HFFc6 (cell line): Measurements from ENCODE around the gene PPHLN1. TPM values are rescaled to one million over a fixed set of nuclear protein-coding genes. Genes with fewer than 3 reads are reported as not detected.

ENCODE experiments used
- DNase-seq: peaks from one replicate; pipeline ENCODE4 v3.0.0-alpha.2; 2018
- H3K27ac Mint-ChIP-seq: 2 replicates; pipeline ENCODE4 v1.8.0; 2020; ENCODE audit warnings: mild to moderate bottlenecking, mixed read lengths
- H3K27me3 Mint-ChIP-seq: 2 replicates; pipeline ENCODE4 v1.8.0; 2021; ENCODE audit warnings: mild to moderate bottlenecking, moderate library complexity, mixed read lengths; ENCODE audit not compliant: insufficient read depth
- H3K36me3 Mint-ChIP-seq: 2 replicates; pipeline ENCODE4 v1.8.0; 2021; ENCODE audit warnings: low read depth, mixed read lengths
- H3K4me1 Mint-ChIP-seq: 2 replicates; pipeline ENCODE4 v1.8.0; 2020; ENCODE audit warnings: low read depth, mixed read lengths
- H3K4me3 Mint-ChIP-seq: 2 replicates; pipeline ENCODE4 v1.8.0; 2020; ENCODE audit warnings: mild to moderate bottlenecking, moderate library complexity, mixed read lengths
- H3K9me3 Mint-ChIP-seq: 2 replicates; pipeline ENCODE4 v1.8.0; 2020; ENCODE audit warnings: mild to moderate bottlenecking, mixed read lengths
- CTCF ChIP-seq: fragments of 200-600 bp; sonication (generic); IDR thresholded peaks from 2 replicates; pipeline ENCODE4 v1.5.0; 2021; ENCODE audit warnings: antibody characterized with exemption, mild to moderate bottlenecking
- total RNA-seq, 6 experiments: library from RNA; stranded (reverse); fragmentation: NEBNext Ultra II Directional; extraction: Animal tissue kit (Norgen Biotek cat#: 25700); gene quantifications; 2 replicates in 1 of 6; 3 replicates in 5 of 6; pipeline ENCODE4 v1.2.3, GENCODE V29; 2021

The PPHLN1 gene
- total RNA-seq, 6 experiments from 2014 or later = 60.5 to 68.6 (median 63.5) TPM

GRCh38 chr12:42356344-42356743 is 30.4 kb downstream of the PPHLN1 start:
- no peaks in the 10 kb centered on the region for H3K27me3 Mint-ChIP-seq
- H3K36me3 Mint-ChIP-seq = peaks cover 9% of the 10 kb centered on the region; the same call in 1 of the 2 replicates
- DNase-seq = no peak
- no peaks in the 10 kb centered on the region for H3K9me3 Mint-ChIP-seq
- peak overlapping the region; percentile 15; the same call in 1 of the 2 replicates for H3K27ac Mint-ChIP-seq
- TF ChIP-seq CTCF = no peak
- peaks cover 13% of the 10 kb centered on the region for H3K4me1 Mint-ChIP-seq
- H3K4me3 Mint-ChIP-seq = no peak overlapping the region

- Mint-ChIP-seq H3K27ac (peak overlapping the region; percentile 17), H3K36me3 (peaks cover 21% of the 10 kb centered on the region; the same call in 1 of the 2 replicates), H3K27me3 (no peaks in the 10 kb centered on the region), H3K9me3 (no peaks in the 10 kb centered on the region), H3K4me3 (no peak overlapping the region), H3K4me1 (peaks cover 25% of the 10 kb centered on the region)
- no peak for DNase-seq
- no peak for TF ChIP-seq CTCF
These were observed 34.9 kb downstream of the PPHLN1 start for GRCh38 chr12:42360747-42361403.

- Mint-ChIP-seq H3K4me1 (peaks cover 25% of the 10 kb centered on the region), H3K27ac (no peak overlapping the region), H3K36me3 (peaks cover 21% of the 10 kb centered on the region; the same call in 1 of the 2 replicates), H3K4me3 (no peak overlapping the region), H3K27me3 (no peaks in the 10 kb centered on the region), H3K9me3 (no peaks in the 10 kb centered on the region)
- no peak for DNase-seq
- no peak for TF ChIP-seq CTCF
These were observed 36.1 kb downstream of the PPHLN1 start for GRCh38 chr12:42361909-42362646.

- no peak for TF ChIP-seq CTCF
- Mint-ChIP-seq H3K9me3 (no peaks in the 10 kb centered on the region), H3K36me3 (peaks cover 21% of the 10 kb centered on the region; the same call in 1 of the 2 replicates), H3K27me3 (no peaks in the 10 kb centered on the region), H3K27ac (peak overlapping the region; percentile 12; the same call in 1 of the 2 replicates), H3K4me3 (no peak overlapping the region), H3K4me1 (peaks cover 25% of the 10 kb centered on the region)
- DNase-seq = no peak
These were observed 36.8 kb downstream of the PPHLN1 start for GRCh38 chr12:42362647-42363260.

GRCh38 chr12:42364692-42365091 is 38.7 kb downstream of the PPHLN1 start:
- no peak for DNase-seq
- no peaks in the 10 kb centered on the region for H3K9me3 Mint-ChIP-seq
- no peaks in the 10 kb centered on the region for H3K27me3 Mint-ChIP-seq
- no peak for TF ChIP-seq CTCF
- no peak overlapping the region for H3K27ac Mint-ChIP-seq
- no peak overlapping the region for H3K4me3 Mint-ChIP-seq
- H3K4me1 Mint-ChIP-seq = peaks cover 25% of the 10 kb centered on the region
- peaks cover 17% of the 10 kb centered on the region; the same call in 1 of the 2 replicates for H3K36me3 Mint-ChIP-seq
